GM12891 (cell line): ENCODE results near the gene HJURP.

ENCODE experiments used
- PAX5 ChIP-seq: IDR thresholded peaks from 2 replicates; pipeline ENCODE4 v1.6.1; 2011; ENCODE audit warnings: low read length, moderate library complexity, mild to moderate bottlenecking; ENCODE audit not compliant: insufficient read depth, severe bottlenecking
- POLR2A ChIP-seq: IDR thresholded peaks from 2 replicates; pipeline ENCODE4 v1.6.1; 2011; ENCODE audit warnings: low read depth, low read length, control low read depth
- POLR2AphosphoS5 ChIP-seq: IDR thresholded peaks from 2 replicates; pipeline ENCODE4 v1.6.1; 2011; ENCODE audit warnings: low read depth, low read length, control low read depth
- POU2F2 ChIP-seq: IDR thresholded peaks from 2 replicates; pipeline ENCODE4 v1.6.1; 2011; ENCODE audit warnings: low read depth, mild to moderate bottlenecking, control low read depth, low read length, moderate library complexity
- SPI1 ChIP-seq: IDR thresholded peaks from 2 replicates; pipeline ENCODE4 v1.6.1; 2011; ENCODE audit warnings: low read depth, low read length, control low read depth
- TAF1 ChIP-seq: IDR thresholded peaks from 2 replicates; pipeline ENCODE4 v1.6.1; 2011; ENCODE audit warnings: low read depth, low read length, control low read depth

GRCh38 chr2:233800208-233800607 is 54.1 kb downstream of the HJURP start:
- TF ChIP-seq PAX5 (no peak), POLR2A (no peak), POLR2AphosphoS5 (no peak), TAF1 (no peak), SPI1 (no peak), POU2F2 (no peak)
